GM10248 (cell line): ENCODE data around the gene CISD3.

Source experiments
- CTCF ChIA-PET: fragments of 300-600 bp; sonication (Branson Sonifier 250); formaldehyde crosslinking; extraction: SDS; loops from one replicate; lab custom pipeline; 2021; ENCODE audit warnings: antibody characterized with exemption; lab: Yijun Ruan, JAX
- POLR2A ChIA-PET: fragments of 350-650 bp; sonication (Branson Sonifier 250); formaldehyde crosslinking; extraction: SDS; loops from one replicate; lab custom pipeline; 2020; ENCODE audit warnings: antibody characterized with exemption; lab: Yijun Ruan, JAX
- DNase-seq: peaks from one replicate; pipeline ENCODE4 v3.0.0; 2012; ENCODE audit errors: extremely low spot score
- CTCF ChIP-seq: IDR thresholded peaks from 2 replicates; pipeline ENCODE4 v1.5.1; 2012; ENCODE audit warnings: mild to moderate bottlenecking, low read depth; ENCODE audit errors: extremely low read depth, missing control alignments, control extremely low read depth

CISD3 gene

DNA sequence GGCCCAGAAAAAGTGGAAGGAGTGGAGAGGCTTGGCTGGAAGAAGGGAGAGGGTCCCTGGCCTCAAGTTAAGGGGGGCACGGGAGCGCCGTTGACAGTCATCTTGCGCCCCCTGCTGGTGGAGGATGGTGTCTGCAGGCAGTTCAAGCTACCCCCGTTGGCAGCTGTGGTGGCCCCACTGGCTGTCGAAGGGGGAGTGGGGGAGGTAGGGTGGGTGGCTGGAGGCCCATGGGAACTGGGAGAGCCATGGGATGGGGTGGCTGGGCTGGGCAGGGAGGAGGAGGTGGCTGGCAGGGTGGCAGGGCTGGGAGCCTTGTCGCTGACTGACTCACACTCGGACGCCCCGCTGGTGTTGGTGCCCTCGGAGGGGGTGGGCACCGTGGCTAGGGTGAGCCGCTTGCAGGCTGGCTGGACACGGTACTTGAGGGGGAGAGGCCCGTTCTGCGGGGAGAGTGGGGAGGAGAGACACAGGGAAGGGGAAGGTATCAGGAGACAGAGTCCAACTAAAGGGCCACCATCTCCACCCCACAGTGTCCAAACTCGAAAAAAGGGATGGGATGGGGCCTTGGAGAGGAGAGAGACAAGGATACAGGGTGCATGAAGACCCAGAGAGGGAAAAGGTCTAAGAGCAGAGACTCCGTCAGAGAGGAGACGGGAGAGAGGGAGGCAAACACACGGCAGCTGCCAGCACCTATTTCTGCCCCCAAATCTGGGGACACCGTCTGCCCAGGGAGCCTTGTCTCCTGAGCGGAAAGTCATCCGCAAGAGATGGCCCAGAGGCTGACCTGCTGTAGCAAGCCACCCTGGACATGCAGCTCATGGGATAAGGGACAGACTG, 5.2 kb downstream of the CISD3 start:
- peak; percentile 94 for TF ChIP-seq CTCF
- ChIA-PET POLR2A (interaction anchor here (0.6 to 0.7 kb wide), 2 partner anchors 136 to 1334 kb away, joined by 3 to 7 read pairs; no protein-coding TSS in a partner anchor), CTCF (interaction anchor here (0.6 to 4.8 kb wide), 31 partner anchors 10 to 429 kb away, joined by 3 to 80 read pairs (median 6); partner anchors contain the start of genes EPOP, MLLT6, PSMB3 and RPL23)
- peak; percentile 87 for DNase-seq

GRCh38 chr17:38738007-38738662, 8.0 kb downstream of the CISD3 start:
- POLR2A ChIA-PET: no interaction called here
- no peak for DNase-seq
- CTCF ChIA-PET: interaction anchor here (1.3 to 4.8 kb wide), 6 partner anchors 7 to 70 kb away, joined by 4 to 80 read pairs (median 33); partner anchors contain the start of gene EPOP
- no peak for TF ChIP-seq CTCF

- CTCF ChIA-PET: no interaction called here
- no peak for TF ChIP-seq CTCF
- POLR2A ChIA-PET: no interaction called here
- no peak for DNase-seq
These were observed 8.5 kb downstream of the CISD3 start for GRCh38 chr17:38738686-38739085.

DNA sequence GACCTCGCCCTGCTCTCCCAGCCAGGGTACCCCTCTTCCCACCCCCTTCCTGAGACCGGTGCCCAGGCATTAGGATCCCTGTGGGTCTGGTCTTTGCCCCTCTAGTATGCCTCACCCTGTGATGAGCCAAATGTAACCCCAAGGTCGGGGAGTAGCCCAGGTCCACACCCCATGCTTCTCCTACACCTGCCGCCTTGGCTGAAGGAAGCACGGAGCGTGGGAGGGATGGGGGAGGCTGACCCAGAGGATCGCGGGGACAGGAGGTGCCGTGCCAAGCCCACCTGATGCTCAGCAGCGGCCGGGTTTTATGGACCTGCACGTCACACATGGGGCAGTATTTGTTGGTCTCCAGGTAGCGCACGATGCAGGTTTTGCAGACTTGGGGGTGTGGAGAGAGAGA, 9.2 kb downstream of the CISD3 start:
- ChIA-PET POLR2A (no interaction called here), CTCF (no interaction called here)
- no peak for TF ChIP-seq CTCF
- no peak for DNase-seq

GRCh38 chr17:38740044-38740443, 9.9 kb downstream of the CISD3 start:
- DNase-seq: no peak
- no peak for TF ChIP-seq CTCF
- POLR2A ChIA-PET: no interaction called here
- CTCF ChIA-PET: no interaction called here

DNA sequence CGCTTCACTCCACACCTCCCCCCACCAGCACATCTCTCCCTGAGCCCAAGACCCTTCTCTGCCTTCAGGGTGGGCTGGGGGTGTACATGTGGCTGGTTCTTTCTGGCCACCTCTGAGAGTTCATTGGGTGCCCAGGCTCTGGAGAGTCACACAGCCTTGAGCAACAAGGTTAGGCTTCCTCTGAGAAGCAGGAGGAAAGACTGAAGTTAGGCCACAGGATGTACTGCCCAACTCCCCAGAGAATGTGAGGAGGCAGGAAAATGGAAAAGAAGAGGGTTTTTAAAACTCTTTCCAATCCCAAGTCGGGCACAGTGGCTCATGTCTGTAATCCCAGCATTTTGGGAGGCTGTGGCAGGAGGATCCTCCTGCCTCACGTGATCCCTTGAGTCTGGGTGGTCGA, 10.7 kb downstream of the CISD3 start:
- no peak for DNase-seq
- TF ChIP-seq CTCF: no peak
- CTCF ChIA-PET: interaction anchor here (1.2 kb wide), 1 partner anchor 10 kb away, joined by 3 read pairs; no protein-coding TSS in a partner anchor
- POLR2A ChIA-PET: no interaction called here
